PC-9 (cell line): ENCODE data around the gene PVALEF. TPM values are rescaled to one million over a fixed set of nuclear protein-coding genes. Genes with fewer than 3 reads are reported as not detected.

Experiments used
- BruUV-seq: library from RNA; stranded (reverse); fragments of 400-500 nt; replicated peaks from 2 replicates; lab custom pipeline; 2021; lab: Mats Ljungman, UMichigan
- CTCF ChIA-PET: fragments of 300-600 bp; sonication (Branson Sonifier 250); formaldehyde crosslinking; loops from one replicate; lab custom pipeline; 2022; ENCODE audit warnings: antibody characterized with exemption; lab: Charles Lee
- POLR2A ChIA-PET: fragments of 300-600 bp; sonication (Branson Sonifier 250); formaldehyde crosslinking; loops from one replicate; lab custom pipeline; 2022; ENCODE audit warnings: antibody characterized with exemption; ENCODE audit not compliant: unreplicated experiment; lab: Charles Lee
- DNase-seq, 2 experiments: peaks; one replicate each; pipeline versions ENCODE4 v3.0.0 to v3.0.0-alpha.2; 2015 to 2022; ENCODE audit warnings: mixed read lengths in 1 of 2
- H2AFZ ChIP-seq: fragments of 200-600 bp; sonication (generic); 2 replicates; pipeline ENCODE4 v1.8.1; 2017; ENCODE audit warnings: antibody characterized with exemption
- H3F3A ChIP-seq: fragments of 200-600 bp; sonication (generic); 2 replicates; pipeline ENCODE4 v1.8.1; 2017; ENCODE audit warnings: antibody characterized with exemption, mild to moderate bottlenecking, low read depth; ENCODE audit not compliant: insufficient read depth
- H3K27ac ChIP-seq: fragments of 200-600 bp; sonication (generic); 2 replicates; pipeline ENCODE4 v1.6.1; 2016; ENCODE audit warnings: mixed run types
- H3K27me3 ChIP-seq: fragments of 200-600 bp; sonication (generic); 2 replicates; pipeline ENCODE4 v1.6.1; 2016; ENCODE audit warnings: low read depth, mixed run types; ENCODE audit not compliant: insufficient read depth
- H3K36me3 ChIP-seq: fragments of 200-600 bp; sonication (generic); 2 replicates; pipeline ENCODE4 v1.6.1; 2016; ENCODE audit warnings: low read depth, mixed run types
- H3K4me1 ChIP-seq: fragments of 200-600 bp; sonication (generic); replicated peaks from 2 replicates; pipeline ENCODE4 v1.6.1; 2016; ENCODE audit warnings: mixed run types; ENCODE audit not compliant: insufficient read depth
- H3K4me2 ChIP-seq: fragments of 200-600 bp; sonication (generic); 2 replicates; pipeline ENCODE4 v1.6.1; 2017; ENCODE audit warnings: mixed run types
- H3K4me3 ChIP-seq: fragments of 200-600 bp; sonication (generic); 2 replicates; pipeline ENCODE4 v1.6.1; 2016; ENCODE audit warnings: mixed run types
- H3K79me2 ChIP-seq: fragments of 200-600 bp; sonication (generic); 2 replicates; pipeline ENCODE4 v1.6.1; 2017; ENCODE audit warnings: low read depth, mixed run types
- H3K9me2 ChIP-seq: fragments of 200-600 bp; sonication (generic); 2 replicates; pipeline ENCODE4 v1.8.1; 2017; ENCODE audit warnings: mild to moderate bottlenecking; ENCODE audit not compliant: insufficient read depth
- H3K9me3 ChIP-seq: fragments of 200-600 bp; sonication (generic); 2 replicates; pipeline ENCODE4 v1.8.1; 2016; ENCODE audit warnings: low read depth; ENCODE audit not compliant: insufficient read depth
- H4K20me1 ChIP-seq: fragments of 200-600 bp; sonication (generic); 2 replicates; pipeline ENCODE4 v1.8.1; 2017; ENCODE audit not compliant: insufficient read depth
- EZH2 ChIP-seq: fragments of 200-600 bp; sonication (generic); IDR thresholded peaks from 2 replicates; pipeline ENCODE4 v1.8.0; 2017; ENCODE audit warnings: antibody characterized with exemption, low read depth
- intact Hi-C: fragments of 100-400 bp; cut with micrococcal nuclease; formaldehyde crosslinking; loops from one replicate; pipeline ENCODE4 v1.10.0; 2022; ENCODE audit not compliant: unreplicated experiment
- total RNA-seq: library from RNA; stranded (reverse); gene quantifications from 2 replicates; pipeline ENCODE4 v1.2.3, GENCODE V29; 2021
- TF ChIP-seq, protein P1 (sequence below): fragments of 200-600 bp; sonication (generic); conservative IDR thresholded peaks from 2 replicates; pipeline ENCODE4 v1.6.1; 2017; ENCODE audit warnings: mixed run types, antibody characterized with exemption, mild to moderate bottlenecking, moderate library complexity

The PVALEF gene
- total RNA-seq, 1 experiment from 2014 or later: not detected

- H3K27me3 ChIP-seq: peaks cover 4% of the 10 kb centered on the region; the same call in 1 of the 2 replicates
- H4K20me1 ChIP-seq: no peaks in the 10 kb centered on the region
- H3K79me2 ChIP-seq: no peaks in the 10 kb centered on the region
- no peak overlapping the region for H3K27ac ChIP-seq
- TF ChIP-seq, protein P1, sequence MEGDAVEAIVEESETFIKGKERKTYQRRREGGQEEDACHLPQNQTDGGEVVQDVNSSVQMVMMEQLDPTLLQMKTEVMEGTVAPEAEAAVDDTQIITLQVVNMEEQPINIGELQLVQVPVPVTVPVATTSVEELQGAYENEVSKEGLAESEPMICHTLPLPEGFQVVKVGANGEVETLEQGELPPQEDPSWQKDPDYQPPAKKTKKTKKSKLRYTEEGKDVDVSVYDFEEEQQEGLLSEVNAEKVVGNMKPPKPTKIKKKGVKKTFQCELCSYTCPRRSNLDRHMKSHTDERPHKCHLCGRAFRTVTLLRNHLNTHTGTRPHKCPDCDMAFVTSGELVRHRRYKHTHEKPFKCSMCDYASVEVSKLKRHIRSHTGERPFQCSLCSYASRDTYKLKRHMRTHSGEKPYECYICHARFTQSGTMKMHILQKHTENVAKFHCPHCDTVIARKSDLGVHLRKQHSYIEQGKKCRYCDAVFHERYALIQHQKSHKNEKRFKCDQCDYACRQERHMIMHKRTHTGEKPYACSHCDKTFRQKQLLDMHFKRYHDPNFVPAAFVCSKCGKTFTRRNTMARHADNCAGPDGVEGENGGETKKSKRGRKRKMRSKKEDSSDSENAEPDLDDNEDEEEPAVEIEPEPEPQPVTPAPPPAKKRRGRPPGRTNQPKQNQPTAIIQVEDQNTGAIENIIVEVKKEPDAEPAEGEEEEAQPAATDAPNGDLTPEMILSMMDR: no peak
- no peak for TF ChIP-seq EZH2
- intact Hi-C loops: no loop called here
- H3K9me2 ChIP-seq: no peaks in the 10 kb centered on the region
- H3K4me3 ChIP-seq: no peak overlapping the region
- no peak overlapping the region for H2AFZ ChIP-seq
- no peaks in the 10 kb centered on the region for H3F3A ChIP-seq
- no peaks in the 10 kb centered on the region for H3K4me1 ChIP-seq
- no peaks in the 10 kb centered on the region for H3K9me3 ChIP-seq
- POLR2A ChIA-PET: no interaction called here
- no peak for DNase-seq
- CTCF ChIA-PET: no interaction called here
- BruUV-seq: no TSS peak
- no peaks in the 10 kb centered on the region for H3K36me3 ChIP-seq
- no peak overlapping the region for H3K4me2 ChIP-seq
These were observed 18.0 kb downstream of the PVALEF start for GRCh38 chr17:81183316-81183715.

DNA sequence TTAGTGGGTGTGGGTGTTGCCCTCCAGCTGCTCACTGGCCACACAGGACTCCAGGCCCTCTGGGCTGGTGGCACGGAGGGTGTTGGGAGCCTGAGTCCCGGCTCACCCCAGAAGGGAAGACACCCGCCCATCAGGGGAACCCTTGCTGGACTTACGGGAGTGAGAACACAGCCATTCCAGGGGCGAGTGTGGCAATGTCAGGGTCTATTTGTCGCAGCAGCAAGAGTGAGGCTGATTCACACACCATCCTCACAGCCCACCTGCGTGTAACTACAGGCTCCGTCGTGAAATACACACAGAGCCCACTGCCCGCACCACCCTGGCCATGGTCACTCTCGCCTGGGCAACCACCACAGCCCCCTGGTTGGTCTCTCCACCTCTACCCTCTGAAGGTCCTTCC is 18.5 kb downstream of the PVALEF start:
- H3K27me3 ChIP-seq: peaks cover 4% of the 10 kb centered on the region; the same call in 1 of the 2 replicates
- H3K4me2 ChIP-seq: no peak overlapping the region
- intact Hi-C loops: no loop called here
- no peaks in the 10 kb centered on the region for H3F3A ChIP-seq
- no peaks in the 10 kb centered on the region for H3K9me2 ChIP-seq
- POLR2A ChIA-PET: no interaction called here
- CTCF ChIA-PET: no interaction called here
- no peaks in the 10 kb centered on the region for H3K36me3 ChIP-seq
- no peaks in the 10 kb centered on the region for H3K4me1 ChIP-seq
- no peak overlapping the region for H3K27ac ChIP-seq
- no peaks in the 10 kb centered on the region for H3K9me3 ChIP-seq
- TF ChIP-seq, protein P1: no peak
- no peak for TF ChIP-seq EZH2
- H2AFZ ChIP-seq: no peak overlapping the region
- no peak overlapping the region for H3K4me3 ChIP-seq
- no TSS peak for BruUV-seq
- DNase-seq: no peak
- H4K20me1 ChIP-seq: no peaks in the 10 kb centered on the region
- no peaks in the 10 kb centered on the region for H3K79me2 ChIP-seq

DNA sequence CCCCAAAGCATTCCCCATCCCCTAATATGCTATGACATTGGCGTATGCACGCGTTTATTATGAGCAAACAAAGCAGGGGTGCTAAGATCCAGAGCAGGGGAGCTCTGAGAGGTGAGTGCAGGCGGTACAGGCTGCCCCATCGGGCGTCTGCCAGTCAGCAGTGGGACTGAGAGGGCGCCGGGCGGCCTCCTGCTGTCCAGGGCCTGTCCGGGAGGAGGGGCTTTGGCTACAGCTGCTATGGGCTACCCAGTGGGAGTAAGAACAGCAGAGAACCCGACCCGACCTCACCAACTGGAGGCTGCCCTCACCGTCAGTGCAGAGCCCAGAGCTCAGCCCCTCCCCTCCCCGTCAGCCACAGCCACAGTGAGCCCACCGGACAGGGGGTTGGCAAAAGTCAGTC is 19.2 kb downstream of the PVALEF start:
- no peak for DNase-seq
- intact Hi-C loops: no loop called here
- Histone ChIP-seq H2AFZ (no peak overlapping the region), H3K36me3 (no peaks in the 10 kb centered on the region), H3K4me2 (no peak overlapping the region), H3K9me2 (no peaks in the 10 kb centered on the region), H3K4me3 (no peak overlapping the region), H3K79me2 (no peaks in the 10 kb centered on the region), H3K27ac (no peak overlapping the region), H3K9me3 (no peaks in the 10 kb centered on the region), H3K27me3 (peaks cover 4% of the 10 kb centered on the region; the same call in 1 of the 2 replicates), H3F3A (no peaks in the 10 kb centered on the region), H4K20me1 (no peaks in the 10 kb centered on the region), H3K4me1 (no peaks in the 10 kb centered on the region)
- ChIA-PET POLR2A (no interaction called here), CTCF (no interaction called here)
- TF ChIP-seq, protein P1: no peak
- TF ChIP-seq EZH2: no peak
- no TSS peak for BruUV-seq
